Prostate gland (tissue), 2 donors: Measurements from ENCODE around the gene FHIT.

Experiments
- CTCF ChIP-seq, 4 experiments: fragments of 200-600 bp in 2 of 4; fragments of 450-650 bp in 2 of 4; sonication (generic) in 2 of 4; IDR thresholded peaks; 1 replicate in 3 of 4; 2 replicates in 1 of 4; pipeline ENCODE4 v1.5.1; 2016 to 2019; ENCODE audit warnings: antibody characterized with exemption in 4 of 4, mild to moderate bottlenecking in 2 of 4, moderate library complexity in 2 of 4
- POLR2A ChIP-seq: fragments of 450-650 bp; IDR thresholded peaks from one replicate; pipeline ENCODE4 v1.6.1; 2016; ENCODE audit warnings: antibody characterized with exemption, mild to moderate bottlenecking
- POLR2AphosphoS5 ChIP-seq: sonication (generic); formaldehyde crosslinking; IDR thresholded peaks from one replicate; pipeline ENCODE4 v1.6.1; 2017; ENCODE audit warnings: antibody characterized with exemption

- TF ChIP-seq CTCF (IDR thresholded peaks at IDR 0.05) (no peak), POLR2AphosphoS5 (no peak), POLR2A (no peak)
Observed at GRCh38 chr3:60856257-60857046, 394.8 kb downstream of the FHIT start.
